HG03097 (cell line): ENCODE measurements around the gene PYY.
"Not testable (repeated sequence)": the region's sequence is repeated elsewhere in the genome, so short reads cannot be mapped to it uniquely, and the experiment has no call there.

Source experiments
- ATAC-seq: cut with Tn5 transposase; IDR thresholded peaks from one replicate; pipeline ENCODE4 v1.9.1; 2021; ENCODE audit not compliant: unreplicated experiment, low FRiP score

PYY gene

DNA sequence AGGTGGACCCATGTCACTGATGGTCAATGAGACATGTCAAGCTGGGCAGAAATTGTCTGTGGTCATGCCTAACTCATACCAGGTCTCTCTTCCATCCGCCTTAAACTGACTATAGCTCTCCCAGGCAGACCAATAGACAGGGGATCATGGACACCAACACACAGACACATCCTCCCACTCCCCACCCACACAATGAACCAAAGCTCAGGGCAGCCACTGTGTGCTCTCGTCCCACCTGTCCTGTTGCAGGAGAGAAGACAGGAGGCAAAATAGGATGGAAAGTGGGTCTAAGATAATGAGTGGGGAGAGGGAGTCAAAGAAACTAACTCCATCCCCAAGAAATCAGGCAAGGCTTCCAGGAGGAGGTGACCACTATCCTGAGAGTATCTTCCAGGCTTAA lies 3.2 kb downstream of the PYY start:
- no peak for ATAC-seq

DNA sequence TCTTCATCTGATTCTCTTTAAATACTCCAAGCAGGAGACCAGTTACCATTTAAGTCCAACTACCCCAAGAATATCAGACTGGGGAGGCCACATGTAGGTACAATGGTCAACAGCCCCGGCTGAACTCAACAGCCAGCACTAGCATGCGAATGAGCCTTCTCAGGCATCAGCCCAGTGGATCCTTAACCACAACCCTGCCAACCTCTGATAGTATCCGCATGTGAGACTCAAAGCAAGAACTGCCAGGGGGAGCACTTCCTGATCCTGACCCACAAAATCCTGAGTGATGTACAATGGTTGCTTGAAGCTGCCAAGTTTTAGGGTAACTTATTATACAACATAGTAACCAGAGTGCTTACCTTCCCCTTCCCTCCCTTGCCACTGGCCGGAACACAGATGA lies 4.0 kb downstream of the PYY start:
- ATAC-seq: no peak

DNA sequence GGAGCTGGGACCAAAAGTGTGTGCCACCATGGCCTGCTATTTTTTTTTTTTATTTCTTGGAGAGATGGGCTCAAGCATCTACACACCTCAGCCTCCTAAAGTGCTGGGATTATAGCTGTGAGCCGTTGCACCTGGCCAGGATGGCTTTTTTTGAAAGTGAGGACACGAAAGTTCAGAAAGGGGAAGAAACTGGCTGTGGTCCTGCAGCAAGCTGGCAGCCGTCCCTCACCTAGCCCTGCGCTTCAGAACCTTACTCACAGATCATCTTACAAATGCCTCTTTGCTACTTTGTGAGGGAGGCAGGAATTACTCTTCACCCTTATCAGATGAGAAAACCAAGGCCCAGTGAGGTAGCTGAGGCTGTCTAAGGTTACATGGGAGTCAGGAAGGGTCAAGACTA lies 7.0 kb downstream of the PYY start:
- no peak for ATAC-seq

DNA sequence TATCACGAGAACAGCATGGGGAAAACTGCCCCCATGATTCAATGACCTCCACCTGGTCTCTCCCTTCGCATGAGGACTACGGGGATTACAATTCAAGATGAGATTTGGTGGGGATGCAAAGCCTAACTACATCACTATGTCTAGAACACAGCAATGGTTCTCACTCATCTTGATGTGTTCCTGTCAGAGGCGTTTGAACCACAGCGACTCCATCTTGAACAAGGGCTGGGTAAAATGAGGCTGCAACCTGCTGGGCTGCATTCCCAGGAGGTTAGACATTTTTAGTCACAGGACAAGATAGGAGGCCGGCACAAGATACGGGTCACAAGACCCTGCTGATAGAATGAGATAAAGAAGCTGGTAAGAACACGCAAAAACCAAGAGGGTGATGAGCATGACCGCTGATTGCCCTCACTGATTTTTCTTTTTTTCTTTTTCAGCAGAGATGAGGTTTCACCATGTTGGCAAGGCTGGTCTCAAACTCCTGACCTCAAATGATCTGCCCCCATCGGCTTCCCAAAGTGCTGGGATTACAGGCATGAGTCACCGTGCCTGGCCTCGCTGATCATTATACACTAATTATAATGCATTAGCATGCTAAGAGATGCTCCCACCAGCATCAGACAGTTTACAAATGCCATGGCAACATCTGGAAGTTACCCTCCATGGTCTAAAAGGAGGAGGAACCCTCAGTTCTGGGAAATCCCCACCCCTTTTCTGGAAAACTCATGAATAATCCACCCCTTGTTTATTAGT lies 8.5 kb downstream of the PYY start:
- ATAC-seq: no peak

DNA sequence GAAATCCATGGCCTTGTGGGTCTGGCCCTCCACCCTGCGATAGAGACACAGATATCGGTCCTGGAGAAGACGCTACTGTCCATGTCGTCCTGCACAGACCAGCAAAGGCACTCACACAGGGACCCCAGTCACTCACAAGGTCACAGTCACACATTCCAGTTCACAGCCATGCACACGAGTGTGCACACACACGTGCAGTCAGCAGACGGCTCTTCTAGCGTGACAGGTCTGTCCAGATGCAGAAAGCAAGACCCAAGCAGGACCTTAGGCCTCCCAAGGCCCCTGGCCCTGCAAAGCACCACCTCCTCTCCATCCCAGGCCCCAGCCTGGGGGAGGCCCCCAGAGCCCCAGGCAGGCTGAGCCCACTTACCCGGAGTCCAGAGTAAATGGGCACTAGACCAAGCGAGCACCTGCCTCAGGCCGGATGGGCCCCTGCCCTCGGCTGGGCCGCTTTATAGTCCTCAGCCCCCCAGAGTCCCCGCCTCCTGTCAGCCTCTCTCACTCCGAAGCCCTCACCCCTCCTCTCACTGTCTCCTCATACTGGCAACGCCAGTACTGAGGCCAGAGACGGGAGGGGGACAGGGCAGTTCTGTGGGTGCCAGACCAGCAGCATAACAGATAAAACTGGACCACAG lies 11.6 kb downstream of the PYY start, which contains the start of gene PPY:
PPY (minus strand) TSS at position 426 of the 635 bp plus-strand sequence. CDS start 822 bp downstream, outside the sequence.
- ATAC-seq: no peak

DNA sequence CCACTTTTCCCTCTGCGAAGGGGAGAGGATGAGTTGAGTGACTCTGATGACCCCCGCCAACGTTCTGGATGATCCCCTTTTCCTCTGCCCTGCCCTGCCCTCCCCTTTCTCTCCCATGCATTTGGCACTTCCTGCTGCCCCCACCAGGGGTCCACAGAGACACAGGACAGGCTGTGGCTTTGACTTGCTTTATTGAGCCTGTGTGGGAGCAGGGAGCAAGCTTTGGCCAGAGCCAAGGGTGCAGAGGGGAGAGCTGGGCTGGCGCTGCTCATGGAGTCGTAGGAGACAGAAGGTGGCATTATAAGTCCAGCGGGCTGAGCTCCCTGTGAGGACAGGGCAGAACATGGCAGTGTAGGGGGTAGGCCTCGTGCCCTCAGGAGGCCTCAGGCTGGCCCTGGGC lies 13.1 kb downstream of the PYY start:
- ATAC-seq: no peak

DNA sequence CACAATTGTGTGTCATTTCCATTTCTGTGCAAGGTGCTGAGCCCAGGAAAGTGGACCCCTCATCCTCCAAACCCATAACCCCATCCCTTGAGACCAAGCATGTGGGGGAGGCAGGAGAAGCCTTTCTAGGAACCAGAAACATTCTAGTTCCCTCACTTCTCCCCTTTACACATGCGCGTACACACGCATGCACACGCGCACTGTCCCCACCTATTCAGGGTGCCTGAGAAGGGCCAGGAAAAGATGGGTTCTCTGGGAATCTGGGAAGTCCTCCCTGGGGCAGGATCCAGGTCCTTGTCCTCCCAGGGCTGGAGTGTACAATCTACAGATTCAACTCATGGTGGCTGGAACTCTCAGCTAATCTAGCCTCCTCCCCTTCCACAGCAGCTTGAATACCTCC lies 13.9 kb downstream of the PYY start:
- ATAC-seq: no peak

GRCh38 chr17:43939452-43939851 lies 14.3 kb downstream of the PYY start:
- not testable (repeated sequence) for ATAC-seq

- ATAC-seq: no peak
Measured at GRCh38 chr17:43938838-43939182, 14.9 kb downstream of the PYY start.

DNA sequence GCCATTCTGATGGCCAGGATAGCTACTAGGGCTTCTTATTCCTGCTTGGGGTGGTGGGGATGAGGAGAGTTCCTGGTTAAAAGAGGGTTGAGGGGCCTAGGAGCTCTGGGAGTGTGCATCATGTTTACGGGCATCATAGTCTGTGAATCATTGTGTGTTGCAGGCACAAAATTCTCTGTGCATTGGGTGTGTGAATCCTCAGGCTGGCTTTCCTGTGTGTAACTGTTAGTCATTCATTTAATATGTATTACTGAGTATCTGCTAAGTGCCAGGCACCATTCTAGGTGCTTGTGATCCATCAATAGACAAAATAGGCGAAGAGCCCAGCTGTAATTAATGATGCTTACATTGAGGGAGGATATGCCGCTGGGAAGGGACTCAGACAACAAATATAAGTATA lies 17.3 kb downstream of the PYY start:
- no peak for ATAC-seq

GRCh38 chr17:43935926-43936261 lies 17.8 kb downstream of the PYY start:
- ATAC-seq: no peak

GRCh38 chr17:43935204-43935925 lies 18.4 kb downstream of the PYY start:
- no peak for ATAC-seq

DNA sequence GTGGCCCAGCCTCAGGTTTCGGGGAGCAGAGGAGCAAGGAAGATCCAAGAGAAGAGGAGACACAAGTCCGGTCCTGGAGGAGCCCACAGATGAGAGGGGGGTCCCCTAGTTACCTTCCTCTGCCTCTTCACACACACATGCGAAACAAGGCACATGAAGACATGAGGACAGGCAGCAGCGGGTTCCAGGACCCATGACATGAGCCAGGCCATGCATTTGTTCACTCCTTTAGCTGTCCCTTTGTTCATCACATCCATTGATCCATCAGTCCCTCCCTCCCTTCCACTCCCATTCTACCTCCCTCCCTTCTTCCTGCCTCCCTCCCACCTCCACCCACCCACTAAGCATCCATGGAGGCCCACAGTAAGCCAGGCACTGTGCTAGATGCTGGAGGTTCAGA lies 20.8 kb downstream of the PYY start:
- ATAC-seq: no peak

- ATAC-seq: no peak
Measured at GRCh38 chr17:43932357-43932756, 21.4 kb downstream of the PYY start.

GRCh38 chr17:43931062-43931571 lies 22.6 kb downstream of the PYY start:
- no peak for ATAC-seq

- ATAC-seq: no peak
Measured at GRCh38 chr17:43928609-43929008, 25.1 kb downstream of the PYY start.

DNA sequence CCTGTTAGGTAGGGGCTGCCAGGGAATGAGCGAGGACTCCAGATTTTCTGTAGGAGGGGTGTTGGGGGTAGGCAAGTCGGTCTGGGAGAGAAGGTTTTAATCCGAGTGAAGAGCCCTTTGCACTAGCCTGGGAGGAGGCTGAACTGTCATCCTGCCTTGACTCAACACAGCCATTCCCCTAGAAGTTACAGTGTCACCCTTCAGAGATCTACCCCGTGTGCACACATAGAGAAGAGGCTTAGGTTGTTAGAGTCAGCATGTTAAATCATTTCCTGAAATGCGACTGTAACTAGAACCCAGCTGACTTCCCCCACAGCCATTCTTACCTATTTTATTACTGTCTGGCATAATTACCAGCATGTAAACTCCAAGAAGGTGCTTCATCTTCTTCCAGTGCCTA lies 25.8 kb downstream of the PYY start:
- ATAC-seq: not testable (repeated sequence)

DNA sequence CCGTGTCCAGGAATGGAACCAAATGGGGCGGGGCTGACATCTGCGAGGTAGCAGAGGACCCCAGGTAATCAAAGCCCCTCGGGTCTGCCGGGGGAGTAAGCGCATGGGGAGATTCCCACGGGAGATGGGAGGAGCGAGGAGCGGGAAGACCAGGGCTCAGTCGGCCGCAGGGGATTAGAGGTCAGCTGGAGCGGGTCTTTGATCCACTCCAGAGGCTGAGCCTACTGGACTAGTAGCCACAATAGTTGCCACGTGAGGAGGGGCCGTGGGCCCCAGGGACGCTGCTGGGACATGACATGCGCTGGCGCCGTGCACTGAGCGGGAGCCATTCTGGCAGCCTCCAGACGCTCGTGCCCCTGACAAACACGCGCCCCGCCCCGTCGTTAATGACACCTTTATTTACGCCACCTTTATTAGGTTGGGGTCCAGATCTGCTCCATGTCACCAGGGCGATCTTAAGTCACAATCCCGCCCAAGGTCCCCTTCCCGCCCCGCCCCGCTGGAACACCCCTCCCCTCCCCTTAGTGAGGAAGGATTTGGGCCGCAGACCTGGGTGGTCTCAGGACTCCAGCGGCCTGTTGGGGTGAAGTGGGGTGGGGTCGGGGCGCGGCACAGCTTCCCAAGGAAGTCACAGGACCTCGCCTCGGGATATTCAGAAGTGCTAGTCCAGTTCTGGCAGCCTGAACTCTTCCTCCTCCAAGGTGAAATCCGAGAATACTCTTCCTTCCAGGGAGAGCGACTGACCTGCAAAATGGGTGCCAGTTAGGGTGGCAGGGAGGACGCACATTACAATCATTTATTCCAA lies 26.5 kb downstream of the PYY start:
- no peak for ATAC-seq

- ATAC-seq: no peak
Measured at GRCh38 chr17:43924558-43924957, 29.2 kb downstream of the PYY start.

GRCh38 chr17:43920500-43921095 lies 33.1 kb downstream of the PYY start:
- no peak for ATAC-seq

- no peak for ATAC-seq
Measured at GRCh38 chr17:43918026-43918389, 35.7 kb downstream of the PYY start.
